ENCODE results near the gene HSPB6.

- TF ChIP-seq, protein P1, sequence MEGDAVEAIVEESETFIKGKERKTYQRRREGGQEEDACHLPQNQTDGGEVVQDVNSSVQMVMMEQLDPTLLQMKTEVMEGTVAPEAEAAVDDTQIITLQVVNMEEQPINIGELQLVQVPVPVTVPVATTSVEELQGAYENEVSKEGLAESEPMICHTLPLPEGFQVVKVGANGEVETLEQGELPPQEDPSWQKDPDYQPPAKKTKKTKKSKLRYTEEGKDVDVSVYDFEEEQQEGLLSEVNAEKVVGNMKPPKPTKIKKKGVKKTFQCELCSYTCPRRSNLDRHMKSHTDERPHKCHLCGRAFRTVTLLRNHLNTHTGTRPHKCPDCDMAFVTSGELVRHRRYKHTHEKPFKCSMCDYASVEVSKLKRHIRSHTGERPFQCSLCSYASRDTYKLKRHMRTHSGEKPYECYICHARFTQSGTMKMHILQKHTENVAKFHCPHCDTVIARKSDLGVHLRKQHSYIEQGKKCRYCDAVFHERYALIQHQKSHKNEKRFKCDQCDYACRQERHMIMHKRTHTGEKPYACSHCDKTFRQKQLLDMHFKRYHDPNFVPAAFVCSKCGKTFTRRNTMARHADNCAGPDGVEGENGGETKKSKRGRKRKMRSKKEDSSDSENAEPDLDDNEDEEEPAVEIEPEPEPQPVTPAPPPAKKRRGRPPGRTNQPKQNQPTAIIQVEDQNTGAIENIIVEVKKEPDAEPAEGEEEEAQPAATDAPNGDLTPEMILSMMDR (conservative IDR thresholded peaks at IDR 0.05 in 1 of 2, IDR thresholded peaks at IDR 0.05 in 1 of 2; ENCODE audit: extremely low read depth in 1 of 2, insufficient read depth in 1 of 2, low read depth in 1 of 2, low read length in 2 of 2), result no peak
- TF ChIP-seq EZH2 (IDR thresholded peaks at IDR 0.05; ENCODE audit: borderline replicate concordance, low read length), result no peak
Observed at GRCh38 chr19:35734273-35734672, 22.6 kb downstream of the HSPB6 start.

All from mammary epithelial cell (primary cell).